HUES64 (cell line): Measurements from ENCODE around the gene CLEC19A.
"Not testable (repeated sequence)": the region's sequence is repeated elsewhere in the genome, so short reads cannot be mapped to it uniquely, and the experiment has no call there.

Experiments used
- H3K27ac ChIP-seq: 2 replicates; pipeline ENCODE4 v1.7.0; 2013; ENCODE audit warnings: low read depth, low read length, inconsistent platforms
- H3K27me3 ChIP-seq: 2 replicates; pipeline ENCODE4 v1.6.1; 2013; ENCODE audit warnings: mild to moderate bottlenecking, low read length; ENCODE audit not compliant: insufficient read depth
- H3K36me3 ChIP-seq: 2 replicates; pipeline ENCODE4 v1.6.1; 2013; ENCODE audit warnings: mild to moderate bottlenecking, low read length; ENCODE audit not compliant: insufficient read depth
- H3K4me1 ChIP-seq: 2 replicates; pipeline ENCODE4 v1.6.1; 2013; ENCODE audit warnings: mild to moderate bottlenecking, low read length, moderate library complexity; ENCODE audit not compliant: insufficient read depth
- H3K4me3 ChIP-seq: 2 replicates; pipeline ENCODE4 v1.5.1; 2013; ENCODE audit warnings: mild to moderate bottlenecking, low read length, moderate library complexity
- H3K9ac ChIP-seq: 2 replicates; pipeline ENCODE4 v1.6.1; 2013; ENCODE audit warnings: mild to moderate bottlenecking, low read depth, low read length
- H3K9me3 ChIP-seq: 2 replicates; pipeline ENCODE4 v1.6.1; 2013; ENCODE audit warnings: low read depth, low read length; ENCODE audit not compliant: insufficient read depth
- WGBS: fragments of 150-250, 120-280 bp; methylation state at CpG from one replicate; pipeline ENCODE4 v1.1.7; 2013; ENCODE audit warnings: missing lambda C conversion rate; 5-methylcytosine and 5-hydroxymethylcytosine counted together

The CLEC19A gene

GRCh38 chr16:19301931-19302330 is 16.4 kb downstream of the CLEC19A start:
- no peaks in the 10 kb centered on the region for H3K9me3 ChIP-seq
- H3K4me1 ChIP-seq = peaks cover 6% of the 10 kb centered on the region; the same call in 1 of the 2 replicates
- H3K4me3 ChIP-seq = no peak overlapping the region
- 80% methylated on average over 1 of the region's 1 CpG for WGBS
- H3K27ac ChIP-seq = no peak overlapping the region
- H3K9ac ChIP-seq = no peak overlapping the region
- no peaks in the 10 kb centered on the region for H3K27me3 ChIP-seq
- no peaks in the 10 kb centered on the region for H3K36me3 ChIP-seq

GRCh38 chr16:19304750-19305149 is 19.2 kb downstream of the CLEC19A start:
- H3K36me3 ChIP-seq = no peaks in the 10 kb centered on the region
- no peak overlapping the region for H3K4me3 ChIP-seq
- no peaks in the 10 kb centered on the region for H3K27me3 ChIP-seq
- H3K9ac ChIP-seq = no peak overlapping the region
- H3K9me3 ChIP-seq = no peaks in the 10 kb centered on the region
- no peak overlapping the region for H3K27ac ChIP-seq
- peaks cover 6% of the 10 kb centered on the region; the same call in 1 of the 2 replicates for H3K4me1 ChIP-seq
- WGBS = 72% methylated on average over 2 of the region's 2 CpGs

DNA sequence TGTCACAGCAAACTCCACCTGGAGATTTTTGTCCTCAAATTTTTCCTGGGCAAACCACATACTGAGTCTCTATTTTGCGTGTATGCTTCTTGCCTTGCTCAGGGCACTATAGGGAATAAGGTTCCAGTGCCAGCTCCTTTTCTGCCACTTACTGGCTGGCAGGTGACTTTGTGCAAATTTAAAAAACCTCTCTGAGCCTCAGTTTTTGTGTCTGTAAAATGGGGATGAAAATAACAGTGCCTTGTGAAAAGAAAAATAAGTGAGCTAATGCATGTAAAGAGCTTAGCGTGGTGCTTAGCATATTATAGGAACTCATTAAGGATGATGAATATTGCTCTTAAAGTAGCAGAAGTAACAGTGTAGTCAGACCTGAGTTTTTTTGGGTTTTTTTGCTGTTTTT is 19.9 kb downstream of the CLEC19A start:
- Histone ChIP-seq H3K9ac (no peak overlapping the region), H3K27ac (no peak overlapping the region), H3K4me3 (no peak overlapping the region), H3K4me1 (peaks cover 6% of the 10 kb centered on the region; the same call in 1 of the 2 replicates), H3K9me3 (no peaks in the 10 kb centered on the region), H3K27me3 (no peaks in the 10 kb centered on the region), H3K36me3 (no peaks in the 10 kb centered on the region)
- WGBS = 93% methylated on average over 2 of the region's 2 CpGs

DNA sequence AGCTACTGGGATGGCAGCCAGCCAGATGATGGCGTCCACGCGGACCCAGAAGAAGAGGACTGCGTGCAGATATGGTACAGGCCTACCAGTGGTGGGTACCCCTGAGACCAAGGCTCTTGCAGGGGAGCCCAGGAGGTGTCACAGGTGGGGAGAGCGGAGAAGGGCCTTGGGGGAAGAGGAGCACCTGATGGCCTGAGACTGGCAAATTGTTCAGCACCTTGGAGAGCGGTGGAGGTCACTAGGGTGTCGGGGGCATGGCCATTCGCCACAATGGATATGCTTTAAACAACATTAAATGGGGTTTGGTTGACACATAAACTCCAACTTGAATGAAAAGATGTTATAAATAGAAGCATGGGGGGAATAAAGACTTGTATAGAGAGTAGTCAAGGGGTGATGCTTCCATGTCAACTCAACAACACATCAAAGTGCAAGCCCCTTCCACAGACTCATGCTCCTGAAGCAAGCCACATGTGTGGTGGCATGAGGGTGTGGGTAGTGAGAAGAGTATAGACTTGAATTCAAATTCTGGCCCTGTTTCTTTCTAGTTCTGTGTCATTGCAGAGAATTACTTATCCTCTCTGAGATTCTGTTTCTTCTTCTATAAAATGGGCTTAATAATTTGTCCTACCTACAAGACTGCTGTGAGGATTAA is 22.2 kb downstream of the CLEC19A start:
- Histone ChIP-seq H3K27ac (no peak overlapping the region), H3K9ac (no peak overlapping the region), H3K27me3 (no peaks in the 10 kb centered on the region), H3K4me3 (no peak overlapping the region), H3K9me3 (peaks cover 3% of the 10 kb centered on the region; the same call in 1 of the 2 replicates), H3K4me1 (peaks cover 6% of the 10 kb centered on the region; the same call in 1 of the 2 replicates), H3K36me3 (no peaks in the 10 kb centered on the region)
- 74% methylated on average over 8 of the region's 8 CpGs for WGBS

DNA sequence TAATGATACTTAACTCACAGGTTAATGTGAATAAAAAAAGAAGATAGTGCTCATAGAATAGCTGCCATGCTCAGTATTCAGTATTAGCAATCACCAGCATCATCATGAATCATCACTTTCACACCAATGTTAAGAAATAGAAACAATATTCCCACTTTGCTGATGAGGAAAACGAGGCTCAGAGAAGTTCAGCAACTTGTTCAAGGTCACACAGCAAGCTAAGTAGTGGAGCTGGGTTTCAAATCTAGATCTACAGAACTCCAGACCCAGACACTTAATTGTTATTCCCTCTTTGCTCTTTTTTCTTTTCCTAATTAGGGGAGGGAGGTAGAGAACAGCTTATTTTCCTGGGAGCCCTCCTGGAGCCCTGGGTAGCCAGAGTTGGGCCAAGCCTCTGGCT is 22.9 kb downstream of the CLEC19A start:
- H3K36me3 ChIP-seq = no peaks in the 10 kb centered on the region
- peaks cover 6% of the 10 kb centered on the region; the same call in 1 of the 2 replicates for H3K4me1 ChIP-seq
- H3K27ac ChIP-seq = no peak overlapping the region
- 85% methylated on average over 1 of the region's 1 CpG for WGBS
- no peak overlapping the region for H3K4me3 ChIP-seq
- no peak overlapping the region for H3K9ac ChIP-seq
- H3K9me3 ChIP-seq = peaks cover 10% of the 10 kb centered on the region
- H3K27me3 ChIP-seq = no peaks in the 10 kb centered on the region

DNA sequence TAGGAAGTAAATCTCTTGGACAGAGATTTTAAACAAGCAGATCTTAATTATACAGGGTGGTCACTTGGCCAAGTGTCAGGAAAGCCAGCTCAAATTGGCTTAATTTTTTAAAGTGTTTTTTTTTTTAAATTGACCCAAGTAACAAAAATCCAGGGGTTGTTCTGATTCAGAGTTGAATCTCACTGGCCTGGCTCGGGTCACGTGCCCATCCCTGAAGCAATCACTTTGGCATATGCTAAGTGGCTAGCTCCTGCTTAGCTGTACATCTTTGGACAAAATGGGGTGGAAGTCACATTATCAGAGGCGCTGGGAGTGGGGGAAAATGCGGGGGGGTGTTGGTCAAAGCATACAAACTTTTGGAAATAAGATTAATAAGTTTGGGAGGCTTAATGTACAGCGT is 23.6 kb downstream of the CLEC19A start:
- Histone ChIP-seq H3K4me3 (no peak overlapping the region), H3K27ac (no peak overlapping the region)
- whole genome bisulfite sequencing = 94% methylated on average over 5 of the region's 5 CpGs

GRCh38 chr16:19314718-19315425 is 29.3 kb downstream of the CLEC19A start:
- Histone ChIP-seq H3K36me3 (no peaks in the 10 kb centered on the region), H3K4me3 (no peak overlapping the region), H3K27ac (no peak overlapping the region), H3K27me3 (no peaks in the 10 kb centered on the region), H3K9ac (no peak overlapping the region), H3K4me1 (peaks cover 17% of the 10 kb centered on the region), H3K9me3 (peaks cover 13% of the 10 kb centered on the region)
- WGBS = 83% methylated on average over 2 of the region's 2 CpGs

More for the DNA sequence above, 23.6 kb downstream of the CLEC19A start:
- Histone ChIP-seq H3K4me1 (peaks cover 6% of the 10 kb centered on the region; the same call in 1 of the 2 replicates), H3K27me3 (no peaks in the 10 kb centered on the region), H3K9ac (no peak overlapping the region), H3K36me3 (no peaks in the 10 kb centered on the region), H3K9me3 (peaks cover 13% of the 10 kb centered on the region)

DNA sequence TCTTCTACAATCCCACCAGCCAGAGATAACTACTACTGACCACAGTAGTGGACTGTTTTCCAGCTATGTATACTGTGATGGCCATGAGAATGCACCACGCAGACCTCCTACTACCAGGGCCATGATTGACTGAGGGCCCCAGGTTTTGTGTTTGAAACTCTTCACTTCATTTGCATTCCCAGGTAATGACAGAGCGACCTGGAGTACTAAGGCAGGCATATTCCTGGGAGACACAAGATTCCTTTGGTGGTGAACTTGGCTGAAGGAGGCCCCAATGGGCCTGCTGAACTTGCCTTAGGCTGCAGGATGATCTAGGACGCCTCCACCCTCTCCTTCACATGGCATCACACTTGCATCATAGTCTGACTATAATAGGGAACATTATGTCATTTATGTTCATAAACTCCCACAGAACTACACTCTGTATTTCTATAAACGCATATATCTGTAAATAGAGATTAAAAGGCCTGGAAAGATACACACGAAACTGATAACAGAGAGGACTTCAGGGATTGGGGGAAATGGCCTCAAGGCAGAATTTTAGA is 30.4 kb downstream of the CLEC19A start:
- H3K4me3 ChIP-seq = no peak overlapping the region
- 82% methylated on average over 5 of the region's 5 CpGs for WGBS
- no peak overlapping the region for H3K9ac ChIP-seq
- H3K36me3 ChIP-seq = no peaks in the 10 kb centered on the region
- peak overlapping the region; percentile 63; the same call in 1 of the 2 replicates for H3K27ac ChIP-seq
- H3K27me3 ChIP-seq = no peaks in the 10 kb centered on the region
- H3K9me3 ChIP-seq = peaks cover 13% of the 10 kb centered on the region
- peaks cover 17% of the 10 kb centered on the region for H3K4me1 ChIP-seq

GRCh38 chr16:19316846-19317245 is 31.3 kb downstream of the CLEC19A start:
- Histone ChIP-seq H3K27ac (peak overlapping the region; percentile 73; the same call in 1 of the 2 replicates), H3K4me1 (peaks cover 17% of the 10 kb centered on the region), H3K27me3 (no peaks in the 10 kb centered on the region), H3K36me3 (no peaks in the 10 kb centered on the region), H3K9ac (no peak overlapping the region), H3K9me3 (peaks cover 13% of the 10 kb centered on the region), H3K4me3 (no peak overlapping the region; the same call in 1 of the 2 replicates)
- WGBS = 36% methylated on average over 7 of the region's 7 CpGs

GRCh38 chr16:19321186-19321585 is 35.7 kb downstream of the CLEC19A start:
- H3K27me3 ChIP-seq, H3K36me3 ChIP-seq, H3K27ac ChIP-seq, H3K9ac ChIP-seq, H3K4me3 ChIP-seq, H3K9me3 ChIP-seq: not testable (repeated sequence)
- peaks cover 12% of the 10 kb centered on the region for H3K4me1 ChIP-seq
- 89% methylated on average over 2 of the region's 2 CpGs for WGBS

- Histone ChIP-seq H3K9me3 (no peaks in the 10 kb centered on the region), H3K4me3 (no peak overlapping the region), H3K36me3 (no peaks in the 10 kb centered on the region), H3K9ac (no peak overlapping the region), H3K4me1 (no peaks in the 10 kb centered on the region; the same call in 1 of the 2 replicates), H3K27me3 (no peaks in the 10 kb centered on the region), H3K27ac (no peak overlapping the region)
- 57% methylated on average over 2 of the region's 3 CpGs for WGBS
Observed at GRCh38 chr16:19323596-19323995, 38.1 kb downstream of the CLEC19A start.
